ENCODE data around the gene RNF212.

DNA sequence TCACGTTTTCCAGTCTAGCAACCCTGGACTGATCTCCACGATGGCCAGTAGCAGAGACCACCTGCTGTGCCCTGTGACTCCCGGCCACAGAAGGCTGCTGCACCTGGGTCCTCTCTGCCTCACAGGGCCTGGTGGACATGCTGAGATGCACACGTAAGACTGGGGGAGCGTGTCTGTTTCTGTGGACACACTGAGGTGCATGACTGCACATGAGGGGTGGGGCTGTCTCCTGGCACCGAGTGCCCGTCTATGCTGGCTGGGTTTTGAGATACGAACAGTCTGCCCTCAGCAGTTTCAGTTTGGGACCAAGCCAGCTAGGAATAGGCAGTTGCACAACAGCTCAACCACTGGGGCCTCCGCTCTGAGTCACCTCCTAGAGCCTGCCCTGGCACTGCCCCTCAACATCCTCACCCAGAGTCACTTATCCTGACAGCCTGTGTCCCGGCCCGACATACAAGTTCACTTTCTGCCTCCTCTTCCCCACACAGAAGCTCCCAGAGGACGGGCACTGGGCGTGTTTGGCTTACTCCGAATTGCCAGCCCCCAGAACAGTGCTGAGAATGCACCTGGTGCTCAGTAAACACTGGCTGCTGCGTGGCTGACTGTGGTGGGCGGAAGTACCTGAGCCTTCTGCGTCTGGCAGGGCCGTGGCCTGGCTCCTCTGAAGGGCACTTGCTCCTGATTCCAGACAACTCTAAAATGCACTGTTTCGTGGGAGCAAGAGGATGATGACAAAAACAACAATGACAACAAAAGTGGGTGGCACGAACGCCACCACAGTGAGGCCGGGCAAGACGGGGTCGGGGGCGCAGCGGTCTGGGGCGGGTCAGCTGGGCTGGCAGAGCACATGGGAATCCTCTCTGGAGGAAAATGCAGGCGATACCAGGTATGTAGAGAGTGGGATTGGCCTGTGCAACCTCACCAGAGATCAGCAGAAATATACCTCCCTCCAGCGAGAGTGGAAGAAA is 30.9 kb downstream of the RNF212 start:
- TF ChIP-seq GATA2 (IDR thresholded peaks at IDR 0.05; ENCODE audit: low read depth, low read length), result no peak
- TF ChIP-seq GATA3 (IDR thresholded peaks at IDR 0.05; ENCODE audit: low read depth, low read length), result no peak
